MCF 10A (cell line): ENCODE data around the gene PDLIM7. TPM values are rescaled to one million over a fixed set of nuclear protein-coding genes. Genes with fewer than 3 reads are reported as not detected.
A peak's percentile ranks its signal among the peaks of the same experiment; 100 is the strongest.

Experiments
- BruUV-seq: library from RNA; stranded (reverse); fragments of 400-500 nt; replicated peaks from 2 replicates; lab custom pipeline; 2021; lab: Mats Ljungman, UMichigan
- CTCF ChIA-PET: fragments of 300-600 bp; sonication (Branson Sonifier 250); formaldehyde crosslinking; extraction: SDS; loops from one replicate; lab custom pipeline; 2021; ENCODE audit warnings: antibody characterized with exemption, inconsistent platforms; lab: Yijun Ruan, JAX
- POLR2A ChIA-PET: fragments of 300-600, 350-650 bp; sonication (Branson Sonifier 250); formaldehyde crosslinking; extraction: SDS; loops from one replicate; lab custom pipeline; 2020; ENCODE audit warnings: antibody characterized with exemption, inconsistent platforms; lab: Yijun Ruan, JAX
- DNase-seq: peaks from one replicate; pipeline ENCODE4 v3.0.0-alpha.2; 2018; ENCODE audit not compliant: unreplicated experiment
- H3K27ac Mint-ChIP-seq: one replicate; pipeline ENCODE4 v1.8.0; 2022; ENCODE audit warnings: mild to moderate bottlenecking, low read depth, mixed read lengths; ENCODE audit not compliant: unreplicated experiment
- H3K27me3 Mint-ChIP-seq: one replicate; pipeline ENCODE4 v1.8.0; 2022; ENCODE audit warnings: mixed read lengths; ENCODE audit not compliant: insufficient read depth, unreplicated experiment
- H3K36me3 Mint-ChIP-seq: one replicate; pipeline ENCODE4 v1.8.0; 2022; ENCODE audit warnings: mild to moderate bottlenecking, moderate library complexity, mixed read lengths; ENCODE audit not compliant: insufficient read depth, unreplicated experiment
- H3K4me1 Mint-ChIP-seq: one replicate; pipeline ENCODE4 v1.8.0; 2022; ENCODE audit warnings: mixed read lengths; ENCODE audit not compliant: insufficient read depth, unreplicated experiment
- H3K4me3 Mint-ChIP-seq: one replicate; pipeline ENCODE4 v1.8.0; 2022; ENCODE audit warnings: mild to moderate bottlenecking, moderate library complexity, mixed read lengths; ENCODE audit not compliant: unreplicated experiment
- H3K9me3 Mint-ChIP-seq: one replicate; pipeline ENCODE4 v1.8.0; 2022; ENCODE audit warnings: mixed read lengths; ENCODE audit not compliant: unreplicated experiment
- CTCF ChIP-seq: fragments of 200-600 bp; IDR thresholded peaks from one replicate; pipeline ENCODE4 v1.8.0; 2022; ENCODE audit warnings: antibody characterized with exemption, mild to moderate bottlenecking; ENCODE audit not compliant: unreplicated experiment
- intact Hi-C: fragments of 100-400 bp; cut with micrococcal nuclease; formaldehyde crosslinking; loops from 2 replicates; pipeline ENCODE4 v1.14.1; 2022
- total RNA-seq: library from RNA; stranded (reverse); gene quantifications from 2 replicates; pipeline ENCODE4 v1.2.3, GENCODE V29; 2022

PDLIM7 gene
- total RNA-seq, 1 experiment from 2014 or later = 257 TPM

GRCh38 chr5:177468329-177468684 is 29.1 kb downstream of the PDLIM7 start:
- ChIA-PET POLR2A (interaction anchor here (0.6 kb wide), 1 partner anchor 29 kb away, joined by 3 read pairs; the partner anchor contains the start of gene PDLIM7), CTCF (interaction anchor here (1.5 to 5.9 kb wide), 2 partner anchors 13 to 30 kb away, joined by 4 to 65 read pairs; partner anchors contain the start of gene PDLIM7)
- Mint-ChIP-seq H3K36me3 (peaks cover 32% of the 10 kb centered on the region), H3K4me3 (no peak overlapping the region), H3K27me3 (no peaks in the 10 kb centered on the region), H3K9me3 (no peaks in the 10 kb centered on the region), H3K4me1 (peaks cover 31% of the 10 kb centered on the region), H3K27ac (peak overlapping the region; percentile 67)
- DNase-seq = no peak
- no TSS peak for BruUV-seq
- TF ChIP-seq CTCF = no peak
- intact Hi-C loops = no loop called here

GRCh38 chr5:177467436-177467835 is 30.0 kb downstream of the PDLIM7 start:
- no peak overlapping the region for H3K27ac Mint-ChIP-seq
- POLR2A ChIA-PET = no interaction called here
- no peak overlapping the region for H3K4me3 Mint-ChIP-seq
- no peaks in the 10 kb centered on the region for H3K27me3 Mint-ChIP-seq
- no peaks in the 10 kb centered on the region for H3K9me3 Mint-ChIP-seq
- H3K4me1 Mint-ChIP-seq = peaks cover 31% of the 10 kb centered on the region
- DNase-seq = no peak
- H3K36me3 Mint-ChIP-seq = peaks cover 32% of the 10 kb centered on the region
- TF ChIP-seq CTCF = no peak
- intact Hi-C loops = no loop called here
- CTCF ChIA-PET = interaction anchor here (1.5 to 5.9 kb wide), 2 partner anchors 12 to 31 kb away, joined by 4 to 65 read pairs; partner anchors contain the start of gene PDLIM7
- BruUV-seq = no TSS peak

- H3K27ac Mint-ChIP-seq = no peak overlapping the region
- TF ChIP-seq CTCF = no peak
- POLR2A ChIA-PET = no interaction called here
- no peaks in the 10 kb centered on the region for H3K27me3 Mint-ChIP-seq
- peaks cover 32% of the 10 kb centered on the region for H3K36me3 Mint-ChIP-seq
- DNase-seq = no peak
- no peaks in the 10 kb centered on the region for H3K9me3 Mint-ChIP-seq
- CTCF ChIA-PET = interaction anchor here (1.2 to 4.0 kb wide), 2 partner anchors 11 to 30 kb away, joined by 5 to 39 read pairs; no protein-coding TSS in a partner anchor
- BruUV-seq = no TSS peak
- intact Hi-C loops = no loop called here
- H3K4me3 Mint-ChIP-seq = no peak overlapping the region
- H3K4me1 Mint-ChIP-seq = peaks cover 31% of the 10 kb centered on the region
These were observed 30.5 kb downstream of the PDLIM7 start for GRCh38 chr5:177466861-177467260.

GRCh38 chr5:177465044-177465443 is 32.4 kb downstream of the PDLIM7 start:
- POLR2A ChIA-PET = interaction anchor here (1.3 to 1.6 kb wide), 2 partner anchors 17 to 33 kb away, joined by 3 to 5 read pairs; partner anchors contain the start of gene PDLIM7
- no peak for TF ChIP-seq CTCF
- DNase-seq = no peak
- intact Hi-C loops = no loop called here
- Mint-ChIP-seq H3K9me3 (no peaks in the 10 kb centered on the region), H3K4me3 (no peak overlapping the region), H3K4me1 (peaks cover 17% of the 10 kb centered on the region), H3K36me3 (peaks cover 32% of the 10 kb centered on the region), H3K27me3 (no peaks in the 10 kb centered on the region), H3K27ac (no peak overlapping the region)
- BruUV-seq = no TSS peak
- CTCF ChIA-PET = interaction anchor here (0.6 to 4.0 kb wide), 8 partner anchors 9 to 921 kb away, joined by 3 to 39 read pairs (median 3); no protein-coding TSS in a partner anchor
